ENCODE measurements around the gene DBR1. TPM values are rescaled to one million over a fixed set of nuclear protein-coding genes. Genes with fewer than 3 reads are reported as not detected.
A peak's percentile ranks its signal among the peaks of the same experiment; 100 is the strongest.

The DBR1 gene
- total and polyA plus RNA-seq, 9 of the 15 experiments (the other 6 are each of a cell fraction or from before 2014, with no cell fraction given) = 2.7 to 14.1 (median 10.9) TPM

DNA sequence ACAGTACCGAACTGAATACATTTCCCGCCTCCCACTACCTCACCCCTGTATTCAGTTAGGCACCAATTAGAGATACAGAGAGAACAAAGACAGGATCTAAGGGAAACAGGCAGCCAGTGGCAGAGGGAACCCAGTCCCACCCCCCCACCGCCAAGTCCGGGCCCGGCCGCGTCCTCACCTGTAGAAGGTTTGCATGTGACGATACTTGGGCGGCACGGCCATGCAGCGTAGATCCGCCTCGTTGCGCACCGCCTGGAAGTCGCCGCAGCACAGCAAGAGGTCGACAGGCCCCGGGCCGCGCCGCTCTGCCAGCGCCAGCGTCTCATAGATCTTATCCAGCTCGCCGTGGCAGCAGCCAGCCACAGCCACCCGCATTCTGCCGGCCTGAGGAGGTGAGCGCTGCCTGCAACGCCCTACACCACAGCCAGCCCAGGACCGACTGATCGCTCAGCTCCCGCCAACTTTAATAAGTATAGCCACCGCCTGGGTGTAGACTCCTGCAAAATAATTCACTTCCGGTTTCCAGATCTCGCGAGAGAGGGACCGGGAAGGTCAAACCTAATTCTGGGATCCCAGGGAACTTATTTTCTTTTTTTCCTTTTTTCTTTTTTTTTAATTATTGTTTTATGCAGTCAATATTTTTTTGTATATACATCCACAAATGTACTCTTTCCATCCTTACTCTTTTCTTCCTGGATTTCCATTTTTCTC, at the start of gene DBR1 (continued):
- peak; percentile 80 for TF ChIP-seq GABPB1 (CRISPR knock-in tag; IDR thresholded peaks at IDR 0.05)
- no peak for TF ChIP-seq ZNF347 (CRISPR knock-in tag; IDR thresholded peaks at IDR 0.05; ENCODE audit: low read depth)
- TF ChIP-seq BDP1 (IDR thresholded peaks at IDR 0.05; ENCODE audit: insufficient read depth, insufficient read length) = no peak
- no peak for TF ChIP-seq ZBTB8A (IDR thresholded peaks at IDR 0.05; ENCODE audit: partially characterized antibody)
- TF ChIP-seq RBM25 (IDR thresholded peaks at IDR 0.05; ENCODE audit: low read depth, low read length, severe bottlenecking) = peak; percentile 83
- TF ChIP-seq TEAD1 (CRISPR knock-in tag; IDR thresholded peaks at IDR 0.05) = peak in 1 of 2 experiments; percentile 69; a peak in 1 of 4 replicates
- peak; percentile 77 for TF ChIP-seq ZSCAN29 (IDR thresholded peaks at IDR 0.05)
- 0 out of 4 replicates have a peak, but pooled peaks of 1 of the 2 experiments have one; percentile 55 for TF ChIP-seq TBL1XR1 (IDR thresholded peaks at IDR 0.05; ENCODE audit: low read length in 2 of 2)
- peak; percentile 83 for TF ChIP-seq ZFX (CRISPR knock-in tag; IDR thresholded peaks at IDR 0.05)
- TF ChIP-seq SPI1 (IDR thresholded peaks at IDR 0.05; ENCODE audit: borderline replicate concordance, low read depth, low read length) = peak; percentile 80
- TF ChIP-seq ATF7 (IDR thresholded peaks at IDR 0.05) = 0 out of 2 replicates have a peak, but pooled peaks have one; percentile 21
- TF ChIP-seq CHAMP1 (IDR thresholded peaks at IDR 0.05) = 0 out of 2 replicates have a peak, but pooled peaks have one; percentile 37
- peak; percentile 25; the same call in 1 of the 2 replicates for TF ChIP-seq RNF2 (IDR thresholded peaks at IDR 0.05)
- peak; percentile 23; the same call in 1 of the 2 replicates for TF ChIP-seq CREM (IDR thresholded peaks at IDR 0.05; ENCODE audit: low read depth)
- TF ChIP-seq, protein P1, sequence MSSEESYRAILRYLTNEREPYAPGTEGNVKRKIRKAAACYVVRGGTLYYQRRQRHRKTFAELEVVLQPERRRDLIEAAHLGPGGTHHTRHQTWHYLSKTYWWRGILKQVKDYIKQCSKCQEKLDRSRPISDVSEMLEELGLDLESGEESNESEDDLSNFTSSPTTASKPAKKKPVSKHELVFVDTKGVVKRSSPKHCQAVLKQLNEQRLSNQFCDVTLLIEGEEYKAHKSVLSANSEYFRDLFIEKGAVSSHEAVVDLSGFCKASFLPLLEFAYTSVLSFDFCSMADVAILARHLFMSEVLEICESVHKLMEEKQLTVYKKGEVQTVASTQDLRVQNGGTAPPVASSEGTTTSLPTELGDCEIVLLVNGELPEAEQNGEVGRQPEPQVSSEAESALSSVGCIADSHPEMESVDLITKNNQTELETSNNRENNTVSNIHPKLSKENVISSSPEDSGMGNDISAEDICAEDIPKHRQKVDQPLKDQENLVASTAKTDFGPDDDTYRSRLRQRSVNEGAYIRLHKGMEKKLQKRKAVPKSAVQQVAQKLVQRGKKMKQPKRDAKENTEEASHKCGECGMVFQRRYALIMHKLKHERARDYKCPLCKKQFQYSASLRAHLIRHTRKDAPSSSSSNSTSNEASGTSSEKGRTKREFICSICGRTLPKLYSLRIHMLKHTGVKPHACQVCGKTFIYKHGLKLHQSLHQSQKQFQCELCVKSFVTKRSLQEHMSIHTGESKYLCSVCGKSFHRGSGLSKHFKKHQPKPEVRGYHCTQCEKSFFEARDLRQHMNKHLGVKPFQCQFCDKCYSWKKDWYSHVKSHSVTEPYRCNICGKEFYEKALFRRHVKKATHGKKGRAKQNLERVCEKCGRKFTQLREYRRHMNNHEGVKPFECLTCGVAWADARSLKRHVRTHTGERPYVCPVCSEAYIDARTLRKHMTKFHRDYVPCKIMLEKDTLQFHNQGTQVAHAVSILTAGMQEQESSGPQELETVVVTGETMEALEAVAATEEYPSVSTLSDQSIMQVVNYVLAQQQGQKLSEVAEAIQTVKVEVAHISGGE (CRISPR knock-in tag; IDR thresholded peaks at IDR 0.05) = 0 out of 6 replicates have a peak, but pooled peaks of 1 of the 3 experiments have one; percentile 30
- TF ChIP-seq USF1 (CRISPR knock-in tag; IDR thresholded peaks at IDR 0.05) = no peak
- peak; percentile 90 for TF ChIP-seq SUPT5H (IDR thresholded peaks at IDR 0.05)
- no peak for TF ChIP-seq ZNF707 (CRISPR knock-in tag; conservative IDR thresholded peaks at IDR 0.05)
- TF ChIP-seq POLR2A (conservative IDR thresholded peaks at IDR 0.05) = peak; percentile 91
- no peak for TF ChIP-seq ZKSCAN3 (CRISPR knock-in tag; IDR thresholded peaks at IDR 0.05)
- TF ChIP-seq, protein P2, sequence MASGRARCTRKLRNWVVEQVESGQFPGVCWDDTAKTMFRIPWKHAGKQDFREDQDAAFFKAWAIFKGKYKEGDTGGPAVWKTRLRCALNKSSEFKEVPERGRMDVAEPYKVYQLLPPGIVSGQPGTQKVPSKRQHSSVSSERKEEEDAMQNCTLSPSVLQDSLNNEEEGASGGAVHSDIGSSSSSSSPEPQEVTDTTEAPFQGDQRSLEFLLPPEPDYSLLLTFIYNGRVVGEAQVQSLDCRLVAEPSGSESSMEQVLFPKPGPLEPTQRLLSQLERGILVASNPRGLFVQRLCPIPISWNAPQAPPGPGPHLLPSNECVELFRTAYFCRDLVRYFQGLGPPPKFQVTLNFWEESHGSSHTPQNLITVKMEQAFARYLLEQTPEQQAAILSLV (tag; IDR thresholded peaks at IDR 0.05) = no peak
- TF ChIP-seq POLR2H (tag; IDR thresholded peaks at IDR 0.05; ENCODE audit: low read depth) = peak; percentile 78

Measured in K562 (cell line).